ENCODE data around the gene SPATA20. TPM values are rescaled to one million over a fixed set of nuclear protein-coding genes. Genes with fewer than 3 reads are reported as not detected.

SPATA20 gene
- total and polyA plus RNA-seq, 2 of the 8 experiments (the other 6 are each of a cell fraction or from before 2014, with no cell fraction given), result 16.2 to 17.5 TPM

DNA sequence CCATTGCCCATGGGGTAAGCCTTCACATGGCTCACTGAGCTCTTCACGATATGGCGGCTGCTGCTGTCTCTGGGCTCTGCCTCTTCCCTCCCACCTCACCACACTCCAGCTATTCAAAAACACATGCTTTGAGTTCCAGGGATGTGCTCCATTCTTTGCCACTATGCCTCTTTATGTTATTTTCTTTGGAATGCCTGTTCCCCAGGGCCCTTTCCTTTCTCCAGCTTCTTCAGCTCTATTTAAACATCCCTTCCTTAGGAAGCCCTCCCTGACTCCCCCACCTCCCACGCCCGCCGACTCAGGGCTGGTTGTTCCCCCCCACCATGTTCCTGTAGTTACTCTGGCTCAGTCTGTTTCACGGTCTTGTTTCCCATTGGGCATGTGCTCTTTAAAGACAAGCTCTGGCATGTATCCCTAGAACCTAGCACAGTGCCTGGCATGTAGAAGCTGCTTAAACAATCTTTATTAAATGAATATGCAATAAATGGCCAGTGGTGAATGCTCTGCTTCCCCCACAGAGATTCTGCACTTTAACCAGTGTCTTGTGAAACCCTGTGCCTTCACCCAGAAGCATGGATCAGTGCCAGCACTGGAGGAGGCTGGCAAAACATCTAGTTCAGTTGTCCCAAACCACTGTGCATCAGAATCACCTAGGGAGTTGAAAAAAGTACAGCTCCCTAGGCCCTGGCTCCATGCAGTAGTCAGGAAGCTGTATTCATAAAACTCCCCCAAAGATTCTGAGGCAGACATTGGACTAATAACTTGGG lies 31.9 kb upstream of the SPATA20 start:
- no peaks in the 10 kb centered on the region; a peak in 1 of 7 replicates for H3K27me3 ChIP-seq (replicated peaks in 1 of 4; ENCODE audit: control insufficient read depth in 3 of 4, extremely low read depth in 1 of 4, insufficient read depth in 3 of 4, low read length in 3 of 4)
- no peak overlapping the region for H3K14ac ChIP-seq (ENCODE audit: insufficient read length)
- CTCF ChIA-PET (ENCODE audit: partially characterized antibody), result interaction anchor here (0.8 to 2.8 kb wide), 10 partner anchors 13 to 115 kb away, joined by 3 to 9 read pairs (median 4); no protein-coding TSS in a partner anchor
- FAIRE-seq, result no peak
- H3K4me2 ChIP-seq (ENCODE audit: insufficient read depth in 1 of 2, low read depth in 2 of 2, low read length in 2 of 2), result no peak overlapping the region
- no peak overlapping the region for H3K9ac ChIP-seq (replicated peaks in 1 of 4; ENCODE audit: extremely low read depth in 1 of 4, low read depth in 3 of 4, low read length in 3 of 4)
- no peak overlapping the region for H3K27ac ChIP-seq (ENCODE audit: low read depth, low read length)
- no peak overlapping the region for H2BK20ac ChIP-seq (ENCODE audit: low read length)
- no peak overlapping the region for H3K23ac ChIP-seq (ENCODE audit: insufficient read length)
- no peaks in the 10 kb centered on the region for H3K36me3 ChIP-seq (ENCODE audit: control insufficient read depth in 2 of 4, insufficient read depth in 4 of 4, low read length in 3 of 4)
- H2BK5ac ChIP-seq (ENCODE audit: low read depth, low read length), result no peak overlapping the region
- peaks cover 0 to 2% (median 0%) of the 10 kb centered on the region in 4 experiments; a peak in 2 of 7 replicates for H3K4me1 ChIP-seq (replicated peaks in 1 of 4; ENCODE audit: control insufficient read depth in 3 of 4, insufficient read depth in 4 of 4, low read length in 3 of 4)
- H3K79me1 ChIP-seq (ENCODE audit: low read depth, low read length), result no peaks in the 10 kb centered on the region
- no peak overlapping the region for H2BK120ac ChIP-seq (replicated peaks; ENCODE audit: low read depth, low read length)
- H3K79me2 ChIP-seq (ENCODE audit: control insufficient read depth in 1 of 2, insufficient read depth in 2 of 2, low read length in 2 of 2), result no peaks in the 10 kb centered on the region
- H3K23me2 ChIP-seq (ENCODE audit: low read depth, low read length), result no peaks in the 10 kb centered on the region
- POLR2A ChIA-PET (ENCODE audit: partially characterized antibody), result interaction anchor here (0.7 to 1.8 kb wide), 5 partner anchors 10 to 108 kb away, joined by 3 to 5 read pairs (median 5); no protein-coding TSS in a partner anchor
- H3K4ac ChIP-seq (replicated peaks; ENCODE audit: insufficient read length, low read depth, low read length), result no peak overlapping the region
- no peak for DNase-seq (ENCODE audit: low read depth in 1 of 2, low spot score in 2 of 2)
- H3K9me3 ChIP-seq (ENCODE audit: insufficient read depth in 2 of 2, low read depth in 1 of 2, low read length in 1 of 2), result no peaks in the 10 kb centered on the region
- peaks cover 0 to 1% of the 10 kb centered on the region in 2 experiments for H4K20me1 ChIP-seq (replicated peaks in 1 of 2; ENCODE audit: control insufficient read depth in 1 of 2, insufficient read depth in 2 of 2, low read length in 2 of 2)
- no peak overlapping the region for H3K56ac ChIP-seq (replicated peaks; ENCODE audit: insufficient read length, low read depth, low read length)
- H3K4me3 ChIP-seq (ENCODE audit: extremely low read depth in 1 of 4, insufficient read depth in 2 of 4, low read depth in 3 of 4, low read length in 4 of 4), result no peak overlapping the region
- no peak overlapping the region for H2AK5ac ChIP-seq (ENCODE audit: low read depth, low read length)
- WGBS, 2 experiments (ENCODE audit: extremely low coverage in 1 of 2, insufficient coverage in 1 of 2, insufficient read length in 1 of 2, insufficient replicate concordance in 2 of 2, low coverage in 1 of 2, low lambda C conversion rate in 2 of 2, missing lambda C conversion rate in 1 of 2), result 74% methylated on average over 6 of the region's 6 CpGs; no CpG with 5 or more reads in 1 of the 2 experiments
- no peak overlapping the region for H4K8ac ChIP-seq (ENCODE audit: extremely low read depth, insufficient read depth, low read length)
- no peak overlapping the region; the same call in 1 of the 2 replicates for H2BK15ac ChIP-seq (ENCODE audit: low read length)
- TF ChIP-seq EGR1 (IDR thresholded peaks at IDR 0.05; ENCODE audit: borderline replicate concordance, low read depth, low read length), result no peak
- TF ChIP-seq, protein P1, sequence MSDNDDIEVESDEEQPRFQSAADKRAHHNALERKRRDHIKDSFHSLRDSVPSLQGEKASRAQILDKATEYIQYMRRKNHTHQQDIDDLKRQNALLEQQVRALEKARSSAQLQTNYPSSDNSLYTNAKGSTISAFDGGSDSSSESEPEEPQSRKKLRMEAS (IDR thresholded peaks at IDR 0.05), result peak; percentile 76
- TF ChIP-seq, protein P2, sequence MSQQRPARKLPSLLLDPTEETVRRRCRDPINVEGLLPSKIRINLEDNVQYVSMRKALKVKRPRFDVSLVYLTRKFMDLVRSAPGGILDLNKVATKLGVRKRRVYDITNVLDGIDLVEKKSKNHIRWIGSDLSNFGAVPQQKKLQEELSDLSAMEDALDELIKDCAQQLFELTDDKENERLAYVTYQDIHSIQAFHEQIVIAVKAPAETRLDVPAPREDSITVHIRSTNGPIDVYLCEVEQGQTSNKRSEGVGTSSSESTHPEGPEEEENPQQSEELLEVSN (IDR thresholded peaks at IDR 0.05), result peak; percentile 63; the same call in 1 of the 2 replicates
- H2AFZ ChIP-seq (ENCODE audit: low read length), result no peak overlapping the region
- H4K91ac ChIP-seq (replicated peaks; ENCODE audit: insufficient read length, low read length), result peak overlapping the region; percentile 59
- no peak overlapping the region for H4K5ac ChIP-seq (ENCODE audit: insufficient read length, low read depth, low read length)
- H2BK12ac ChIP-seq (ENCODE audit: low read depth, low read length), result peak overlapping the region; percentile 60; the same call in 1 of the 2 replicates
- H3K18ac ChIP-seq (ENCODE audit: extremely low read depth, low read length), result no peak overlapping the region; the same call in 1 of the 2 replicates
